GM12878 (cell line): Measurements from ENCODE around the gene CSK. TPM values are rescaled to one million over a fixed set of nuclear protein-coding genes. Genes with fewer than 3 reads are reported as not detected.

Experiments used
- ATAC-seq: fragments of 200-7000 bp; cut with Tn5 transposase; 3 replicates; pipeline ENCODE4 v1.9.1; 2020; ENCODE audit warnings: mild to moderate bottlenecking, moderate library complexity
- BruUV-seq: library from RNA; stranded (reverse); fragments of 400-500 nt; replicated peaks from 2 replicates; lab custom pipeline; 2021; lab: Mats Ljungman, UMichigan
- CTCF ChIA-PET: fragments of 300-600 bp; sonication (Branson Sonifier 250); formaldehyde crosslinking; extraction: SDS; loops from one replicate; lab custom pipeline; 2021; ENCODE audit warnings: inconsistent platforms; lab: Yijun Ruan, JAX
- POLR2A ChIA-PET: fragments of 350-600 bp; formaldehyde crosslinking; extraction: SDS; loops from one replicate; lab custom pipeline; 2021; ENCODE audit warnings: inconsistent platforms; lab: Charles Lee
- RAD21 ChIA-PET: fragments of 300-600 bp; sonication (Branson Sonifier 250); formaldehyde crosslinking; loops from one replicate; lab custom pipeline; 2023; ENCODE audit warnings: antibody characterized with exemption; ENCODE audit not compliant: unreplicated experiment; lab: Charles Lee
- SMC1A ChIA-PET: fragments of 300-600 bp; sonication (Branson Sonifier 250); formaldehyde crosslinking; loops from one replicate; lab custom pipeline; 2023; ENCODE audit not compliant: unreplicated experiment, uncharacterized antibody; lab: Charles Lee
- DNase-seq: peaks from one replicate; pipeline ENCODE4 v3.0.0-alpha.2; 2011; ENCODE audit warnings: low read depth, low spot score
- FAIRE-seq: peaks from 3 replicates; lab custom pipeline; 2011; peaks lifted over from hg19 to GRCh38; lab: Jason Lieb, UNC
- H2AFZ ChIP-seq: 2 replicates; pipeline ENCODE4 v1.6.0; 2011; ENCODE audit warnings: low read depth, low read length, control low read depth; ENCODE audit not compliant: control insufficient read depth
- H3K27ac ChIP-seq: 2 replicates; pipeline ENCODE4 v1.5.1; 2011; ENCODE audit warnings: control low read depth; ENCODE audit not compliant: control insufficient read depth, insufficient read depth
- H3K27me3 ChIP-seq, 2 experiments: replicated peaks in 1 of 2; 2 replicates each; pipeline versions ENCODE4 v1.6.0 to v1.6.1; 2011; ENCODE audit warnings: low read length in 1 of 2; ENCODE audit not compliant: control insufficient read depth in 2 of 2, insufficient read depth in 2 of 2
- H3K36me3 ChIP-seq, 2 experiments: 2 replicates each; pipeline ENCODE4 v1.5.1; 2011; ENCODE audit warnings: low read length in 1 of 2; ENCODE audit not compliant: control insufficient read depth in 2 of 2, insufficient read depth in 2 of 2
- H3K4me1 ChIP-seq: 2 replicates; pipeline ENCODE4 v1.6.1; 2011; ENCODE audit warnings: mild to moderate bottlenecking, low read length, moderate library complexity, mixed read lengths; ENCODE audit not compliant: control insufficient read depth, insufficient read depth
- H3K4me2 ChIP-seq: 2 replicates; pipeline ENCODE4 v1.6.0; 2011; ENCODE audit warnings: control low read depth; ENCODE audit not compliant: control insufficient read depth, insufficient read depth
- H3K4me3 ChIP-seq: fragments of 200-600 bp; sonication (generic); 2 replicates; pipeline ENCODE4 v1.5.1; 2016
- H3K79me2 ChIP-seq: 2 replicates; pipeline ENCODE4 v1.6.0; 2011; ENCODE audit warnings: low read length; ENCODE audit not compliant: control insufficient read depth, insufficient read depth
- H3K9ac ChIP-seq: 2 replicates; pipeline ENCODE4 v1.8.0; 2011; ENCODE audit warnings: low read length, control low read depth, mixed read lengths; ENCODE audit not compliant: control insufficient read depth, insufficient read depth
- H3K9me3 ChIP-seq: replicated peaks from 3 replicates; pipeline ENCODE4 v1.5.1; 2011; ENCODE audit warnings: mild to moderate bottlenecking, low read length; ENCODE audit not compliant: control insufficient read depth, insufficient read depth
- H4K20me1 ChIP-seq: 2 replicates; pipeline ENCODE4 v1.6.0; 2011; ENCODE audit not compliant: control insufficient read depth, insufficient read depth
- ASH2L ChIP-seq: fragments of 300-600, 200-600 bp; sonication (generic); IDR thresholded peaks from 2 replicates; pipeline ENCODE4 v1.6.1; 2017; ENCODE audit warnings: low read depth, mild to moderate bottlenecking, borderline replicate concordance
- E2F4 ChIP-seq: IDR thresholded peaks from 2 replicates; pipeline ENCODE4 v1.6.1; 2012; ENCODE audit warnings: low read depth, low read length, improper control_type of control experiment
- EP300 ChIP-seq, 2 experiments: fragments of 150-350 bp in 1 of 2; IDR thresholded peaks; 2 replicates each; pipeline ENCODE4 v1.6.1; 2011 to 2012; ENCODE audit warnings: low read depth in 2 of 2, low read length in 2 of 2, borderline replicate concordance in 1 of 2, improper control_type of control experiment in 1 of 2, inconsistent platforms in 1 of 2; ENCODE audit not compliant: control insufficient read depth in 1 of 2
- HCFC1 ChIP-seq: fragments of 150-350 bp; IDR thresholded peaks from 2 replicates; pipeline ENCODE4 v1.6.1; 2014; ENCODE audit warnings: low read length
- HDAC6 ChIP-seq: fragments of 200-600 bp; sonication (generic); IDR thresholded peaks from one replicate; pipeline ENCODE4 v1.8.0; 2017; ENCODE audit warnings: antibody characterized with exemption; ENCODE audit not compliant: unreplicated experiment
- MEF2A ChIP-seq: IDR thresholded peaks from 2 replicates; pipeline ENCODE4 v1.6.1; 2011; ENCODE audit warnings: low read depth, mild to moderate bottlenecking, low read length, moderate library complexity; ENCODE audit not compliant: insufficient read depth
- MXI1 ChIP-seq: fragments of 150-350 bp; IDR thresholded peaks from 2 replicates; pipeline ENCODE4 v1.6.1; 2011; ENCODE audit warnings: low read depth, mild to moderate bottlenecking, inconsistent platforms, low read length, improper control_type of control experiment
- NFYA ChIP-seq: IDR thresholded peaks from 2 replicates; pipeline ENCODE4 v1.6.1; 2011; ENCODE audit warnings: low read depth, mild to moderate bottlenecking, low read length, improper control_type of control experiment, borderline replicate concordance
- NR2C1 ChIP-seq: fragments of 450-650 bp; IDR thresholded peaks from 2 replicates; pipeline ENCODE4 v1.6.1; 2017; ENCODE audit warnings: antibody characterized with exemption, mild to moderate bottlenecking, moderate library complexity
- POLR2AphosphoS2 ChIP-seq: IDR thresholded peaks from 2 replicates; pipeline ENCODE4 v1.6.1; 2011; ENCODE audit warnings: low read depth, mild to moderate bottlenecking, low read length, improper control_type of control experiment, moderate library complexity
- RELB ChIP-seq: fragments of 450-650 bp; IDR thresholded peaks from 2 replicates; pipeline ENCODE4 v1.6.1; 2017; ENCODE audit warnings: low read depth, mild to moderate bottlenecking, moderate library complexity
- TCF12 ChIP-seq: IDR thresholded peaks from 2 replicates; pipeline ENCODE4 v1.6.1; 2011; ENCODE audit warnings: low read depth, mild to moderate bottlenecking, low read length
- TCF3 ChIP-seq: IDR thresholded peaks from 2 replicates; pipeline ENCODE4 v1.6.1; 2012; ENCODE audit warnings: low read depth, mild to moderate bottlenecking, low read length, borderline replicate concordance; ENCODE audit not compliant: insufficient read depth
- WGBS: methylation state at CpG from one replicate; pipeline ENCODE4 v1.1.6; 2016; ENCODE audit warnings: low lambda C conversion rate; ENCODE audit not compliant: insufficient replicate concordance, insufficient coverage; ENCODE audit errors: missing lambda C conversion rate; 5-methylcytosine and 5-hydroxymethylcytosine counted together
- in situ Hi-C: fragments of 300-500 bp; cut with MboI; formaldehyde crosslinking; loops from 9 replicates; pipeline ENCODE4 v1.14.3; 2018; ENCODE audit warnings: mixed read lengths
- intact Hi-C: fragments of 100-400 bp; cut with micrococcal nuclease; formaldehyde crosslinking; loops from one replicate; pipeline ENCODE4 v1.14.2; 2022; ENCODE audit not compliant: unreplicated experiment
- polyA plus RNA-seq, 11 experiments: library from polyadenylated mRNA; depleted of rRNA in 4 of 11; unstranded in 6 of 11; stranded (reverse) in 5 of 11; fragments of >200 nt; fragmentation: Nextera tagmentation in 4 of 11; fragmentation: Illumina TruSeq in 1 of 11; extraction: Ambion mirVana in 4 of 11; extraction: Trizol in 1 of 11; gene quantifications; 1 replicate in 1 of 11; 2 replicates in 10 of 11; pipeline versions ENCODE4 v1.2.1 to v1.2.3, GENCODE V29; 2011 to 2016; ENCODE audit warnings: inconsistent platforms in 2 of 11, missing spikeins in 2 of 11, low read depth in 1 of 11
- total RNA-seq, 4 experiments: library from RNA; depleted of rRNA in 3 of 4; stranded (reverse); fragments of >200 nt in 3 of 4; fragmentation: Illumina TruSeq in 1 of 4; extraction: Trizol in 1 of 4; gene quantifications; 2 replicates each; pipeline versions ENCODE4 v1.2.1 to v1.2.3, GENCODE V29; 2013 to 2021

Gene CSK
- total and polyA plus RNA-seq, 10 of the 15 experiments (the other 5 are each of a cell fraction or from before 2014, with no cell fraction given), result 3.4 to 327 (median 75.8) TPM

GRCh38 chr15:74841891-74842373 lies 60.1 kb downstream of the CSK start:
- Histone ChIP-seq H3K27ac (no peak overlapping the region), H3K79me2 (peaks cover 3% of the 10 kb centered on the region; the same call in 1 of the 2 replicates), H3K9me3 (no peaks in the 10 kb centered on the region), H3K4me1 (peaks cover 13% of the 10 kb centered on the region), H3K27me3 (no peaks in the 10 kb centered on the region), H4K20me1 (no peaks in the 10 kb centered on the region), H3K9ac (peak overlapping the region; percentile 77), H3K4me2 (peak overlapping the region; percentile 93), H2AFZ (no peak overlapping the region), H3K36me3 (peaks cover 4 to 15% of the 10 kb centered on the region in 2 experiments; a peak in 3 of 4 replicates), H3K4me3 (peak overlapping the region; percentile 86)
- POLR2A ChIA-PET, result interaction anchor here (0.5 to 1.6 kb wide), 4 partner anchors 23 to 225 kb away, joined by 3 to 10 read pairs (median 6); no protein-coding TSS in a partner anchor
- SMC1A ChIA-PET, result interaction anchor here (1.2 to 6.1 kb wide), 5 partner anchors 11 to 71 kb away, joined by 3 to 43 read pairs (median 7); no protein-coding TSS in a partner anchor
- CTCF ChIA-PET, result interaction anchor here (0.7 to 6.2 kb wide), 16 partner anchors 15 to 210 kb away, joined by 3 to 59 read pairs (median 5); partner anchors contain the start of gene FAM219B
- FAIRE-seq (no peak), ATAC-seq (no peak), DNase-seq (no peak)
- no peak for TF ChIP-seq ASH2L
- TF ChIP-seq HDAC6, result no peak
- no peak for TF ChIP-seq RELB
- TF ChIP-seq POLR2AphosphoS2, result no peak
- TF ChIP-seq TCF12, result no peak
- TF ChIP-seq MXI1, result no peak
- TF ChIP-seq E2F4, result no peak
- TF ChIP-seq NR2C1, result no peak
- no peak for TF ChIP-seq HCFC1
- TF ChIP-seq MEF2A, result no peak
- TF ChIP-seq NFYA, result no peak
- TF ChIP-seq TCF3, result no peak
- no peak for TF ChIP-seq EP300 (IDR thresholded peaks at IDR 0.05; ENCODE audit: borderline replicate concordance in 1 of 2, control insufficient read depth in 1 of 2, low read depth in 2 of 2, low read length in 2 of 2)
- no TSS peak for BruUV-seq
- intact Hi-C loops (loop anchor here (2.0 to 5.0 kb wide), 4 partner anchors 29 to 71 kb away; no protein-coding TSS in a partner anchor), in situ Hi-C loops (no loop called here)
- WGBS, result 80% methylated on average over 14 of the region's 14 CpGs
- RAD21 ChIA-PET, result interaction anchor here (1.4 to 3.1 kb wide), 6 partner anchors 17 to 73 kb away, joined by 4 to 19 read pairs (median 10); partner anchors contain the start of gene FAM219B
